ENCODE data around the gene SULT1A2.
"Not testable (repeated sequence)": the region's sequence is repeated elsewhere in the genome, so short reads cannot be mapped to it uniquely, and the experiment has no call there.

DNA sequence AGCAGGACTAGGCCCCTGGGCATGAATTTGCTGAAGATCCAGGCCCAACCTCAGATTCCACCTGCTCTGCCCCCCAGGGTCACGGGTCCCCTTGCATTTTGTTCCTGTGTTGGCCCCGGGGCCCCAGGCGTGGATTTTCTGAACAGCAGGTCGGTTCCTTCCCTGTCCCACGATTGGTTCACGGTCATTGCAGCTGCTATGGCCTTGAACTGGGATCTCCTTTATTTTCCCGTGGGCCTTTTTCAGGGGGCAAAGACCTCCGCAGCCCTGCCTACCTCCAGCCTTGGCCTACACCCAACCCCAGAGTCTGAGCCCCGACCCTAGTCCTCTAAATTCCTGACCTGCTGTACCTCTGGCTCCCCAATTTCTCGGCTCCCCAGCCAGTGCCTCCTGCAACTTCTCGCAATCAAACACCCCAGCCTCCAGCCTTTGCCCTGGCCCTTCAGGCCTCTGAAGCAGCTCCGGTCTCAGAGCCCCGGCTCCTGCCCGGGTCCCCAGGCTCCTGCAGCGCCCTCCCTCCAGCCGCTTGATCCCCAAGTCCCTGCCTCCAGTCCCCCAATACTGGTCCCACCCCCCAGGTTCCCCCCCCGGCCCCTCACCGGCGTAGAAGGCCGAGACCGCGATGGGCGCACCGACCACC, 25.8 kb upstream of the SULT1A2 start:
- TF ChIP-seq, protein P1, sequence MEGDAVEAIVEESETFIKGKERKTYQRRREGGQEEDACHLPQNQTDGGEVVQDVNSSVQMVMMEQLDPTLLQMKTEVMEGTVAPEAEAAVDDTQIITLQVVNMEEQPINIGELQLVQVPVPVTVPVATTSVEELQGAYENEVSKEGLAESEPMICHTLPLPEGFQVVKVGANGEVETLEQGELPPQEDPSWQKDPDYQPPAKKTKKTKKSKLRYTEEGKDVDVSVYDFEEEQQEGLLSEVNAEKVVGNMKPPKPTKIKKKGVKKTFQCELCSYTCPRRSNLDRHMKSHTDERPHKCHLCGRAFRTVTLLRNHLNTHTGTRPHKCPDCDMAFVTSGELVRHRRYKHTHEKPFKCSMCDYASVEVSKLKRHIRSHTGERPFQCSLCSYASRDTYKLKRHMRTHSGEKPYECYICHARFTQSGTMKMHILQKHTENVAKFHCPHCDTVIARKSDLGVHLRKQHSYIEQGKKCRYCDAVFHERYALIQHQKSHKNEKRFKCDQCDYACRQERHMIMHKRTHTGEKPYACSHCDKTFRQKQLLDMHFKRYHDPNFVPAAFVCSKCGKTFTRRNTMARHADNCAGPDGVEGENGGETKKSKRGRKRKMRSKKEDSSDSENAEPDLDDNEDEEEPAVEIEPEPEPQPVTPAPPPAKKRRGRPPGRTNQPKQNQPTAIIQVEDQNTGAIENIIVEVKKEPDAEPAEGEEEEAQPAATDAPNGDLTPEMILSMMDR (IDR thresholded peaks at IDR 0.05; ENCODE audit: low read length), result not testable (repeated sequence)
- TF ChIP-seq EZH2 (optimal IDR thresholded peaks at IDR 0.05; ENCODE audit: low read depth, low read length), result not testable (repeated sequence)
